DMS153 (cell line): ENCODE results near the gene PRB3.
A peak's percentile ranks its signal among the peaks of the same experiment; 100 is the strongest.

Experiments
- DNase-seq: peaks from one replicate; lab custom pipeline; 2025; lab: John Stamatoyannopoulos, UW

Gene PRB3

GRCh38 chr12:11269607-11270006 lies at the start of gene PRB3:
Gene PRB3 (minus strand): TSS chr12:11269707. CDS start chr12:11269669, 38 bp downstream.
- DNase-seq: no peak

GRCh38 chr12:11310336-11310735 lies 40.8 kb upstream of the PRB3 start, which contains the start of gene PRB4:
Gene PRB4 (minus strand): TSS chr12:11310436. CDS start chr12:11310398, 38 bp downstream.
- no peak for DNase-seq

- no peak for DNase-seq
These were observed 37.6 kb upstream of the PRB3 start for GRCh38 chr12:11307143-11307542.

DNA sequence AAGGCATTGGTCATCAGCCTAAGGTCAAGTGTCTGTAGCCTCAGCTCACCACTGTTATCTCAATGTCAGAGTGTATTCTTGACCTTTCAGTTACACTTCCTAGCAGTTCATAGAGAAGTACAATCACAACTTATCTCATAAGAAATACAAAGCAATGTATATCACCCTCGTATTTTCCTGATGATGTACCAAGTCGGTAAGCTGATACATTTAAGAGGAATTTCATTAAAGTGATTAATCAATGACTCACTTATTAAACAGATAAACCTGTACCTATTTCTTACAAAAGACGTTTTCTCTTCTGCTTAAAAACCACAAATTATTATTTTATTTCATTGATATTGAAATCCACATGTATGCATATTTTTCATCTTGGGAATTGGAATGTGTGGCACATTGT lies 3.9 kb upstream of the PRB3 start:
- DNase-seq: no peak

- DNase-seq: no peak
These were observed 5.0 kb downstream of the PRB3 start for GRCh38 chr12:11264501-11264900.

DNA sequence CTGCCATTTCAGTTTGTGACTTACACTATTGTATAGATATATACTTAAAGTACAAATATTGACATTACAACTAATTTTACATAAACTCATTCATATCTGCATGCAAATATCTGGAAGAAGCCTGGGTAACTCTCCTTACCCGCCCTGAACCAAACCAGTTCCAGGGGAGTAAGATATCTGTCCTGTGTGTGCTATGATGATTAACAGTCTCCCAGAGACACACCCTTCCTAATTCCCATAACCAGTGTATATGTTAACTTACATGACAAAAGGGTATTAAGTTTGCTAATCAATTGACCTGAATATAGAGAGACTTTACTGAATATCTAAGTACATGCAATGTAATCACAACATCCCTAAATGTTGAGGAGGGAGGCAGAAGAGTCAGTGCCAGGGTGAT lies 23.0 kb downstream of the PRB3 start:
- DNase-seq: no peak

DNA sequence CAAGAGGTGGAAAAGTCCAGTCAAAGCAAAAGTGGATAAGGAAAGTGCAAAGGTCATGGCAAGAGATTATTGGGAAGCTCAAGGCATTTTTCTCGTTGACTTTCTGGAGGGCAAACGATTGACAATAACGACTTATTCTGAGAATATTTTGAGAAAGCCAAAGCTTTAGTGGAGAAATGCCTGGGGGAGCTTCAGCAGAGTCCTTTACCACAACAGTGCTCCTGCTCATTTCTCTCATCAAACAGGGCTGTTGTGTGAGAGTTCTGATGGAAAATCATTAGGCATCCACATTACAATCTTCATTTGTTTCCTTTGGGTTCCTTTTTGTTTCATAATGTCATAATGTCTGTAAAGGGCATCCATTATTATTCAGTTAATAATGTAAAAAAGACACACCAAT lies 26.9 kb downstream of the PRB3 start:
- no peak for DNase-seq

DNA sequence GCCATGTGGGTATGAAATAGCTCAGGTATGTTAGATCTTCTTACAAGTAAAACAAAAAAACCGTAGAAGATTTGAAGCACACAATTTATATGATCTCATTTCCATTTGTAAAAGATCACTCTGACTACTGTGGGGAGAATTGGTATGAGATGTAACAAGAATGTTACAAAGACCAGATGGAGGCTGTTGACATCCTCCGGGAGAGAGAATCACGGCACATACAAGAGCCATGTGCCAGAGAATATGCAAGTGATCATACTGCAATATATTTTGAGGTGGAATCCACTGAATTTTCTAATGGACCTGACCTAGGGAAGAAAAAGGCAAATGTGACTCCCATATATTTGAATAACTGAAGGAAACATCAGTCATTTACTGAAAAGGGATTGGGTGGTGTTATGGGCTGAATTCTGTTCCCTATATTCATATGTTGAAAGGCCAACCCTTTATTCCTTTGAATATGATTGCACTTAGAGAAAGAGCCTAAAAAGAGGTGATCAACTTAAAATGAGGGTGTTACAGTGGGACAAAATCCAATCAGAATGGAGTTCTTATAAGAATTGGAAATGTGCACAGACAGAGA lies 29.1 kb downstream of the PRB3 start:
- DNase-seq: no peak

- DNase-seq: no peak
These were observed 31.2 kb downstream of the PRB3 start for GRCh38 chr12:11238275-11238674.

DNA sequence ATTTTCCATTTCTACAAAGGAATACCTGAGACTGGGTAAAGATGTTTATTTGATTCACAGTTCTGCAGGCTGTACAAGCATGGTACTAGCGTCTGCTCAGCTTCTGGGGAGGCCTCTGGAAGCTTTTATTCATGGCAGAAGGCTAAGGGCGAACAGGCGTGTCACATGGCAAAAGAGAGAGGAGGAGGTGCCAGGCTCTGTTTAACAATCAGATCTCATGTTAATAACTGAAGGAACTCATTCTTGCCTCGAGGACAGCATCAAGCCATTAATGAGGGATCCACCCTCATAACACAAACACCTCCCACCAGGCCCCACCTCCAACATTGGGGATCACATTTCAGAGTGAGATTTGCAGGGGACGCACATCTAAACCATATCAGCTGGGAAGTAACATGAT lies 36.0 kb downstream of the PRB3 start:
- no peak for DNase-seq

DNA sequence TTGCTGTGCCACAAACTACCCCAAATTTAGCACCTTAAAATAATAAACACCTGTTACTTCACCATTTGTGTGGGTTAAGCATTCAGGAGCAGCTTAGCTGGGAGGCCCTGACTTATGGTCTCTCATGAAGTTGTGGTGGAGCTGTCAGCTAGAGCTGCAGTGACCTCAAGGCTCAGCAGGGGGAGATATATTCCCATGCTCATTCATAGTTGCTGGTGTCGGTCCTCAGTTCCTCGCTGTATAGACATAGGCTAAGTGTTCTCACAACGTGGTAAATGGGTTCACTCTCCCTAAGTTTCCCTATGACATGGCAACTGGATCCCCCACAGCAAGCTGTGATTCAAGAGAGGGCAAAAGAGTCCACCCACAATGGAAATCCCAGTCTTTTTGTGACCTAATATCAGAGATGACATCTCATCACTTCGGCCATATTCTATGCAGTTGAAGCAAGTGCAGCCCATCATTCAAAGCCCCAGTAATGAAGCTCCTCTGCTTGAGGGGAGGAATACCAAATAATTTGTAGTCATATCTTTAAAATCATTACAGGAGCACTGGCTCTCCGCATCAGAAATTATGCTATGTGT lies 41.1 kb downstream of the PRB3 start:
- DNase-seq: peak; percentile 41

GRCh38 chr12:11227373-11227772 lies 42.1 kb downstream of the PRB3 start:
- no peak for DNase-seq
